IMR-90 (cell line): ENCODE measurements around the gene LIMS1.

Experiments
- CTCF ChIP-seq: conservative IDR thresholded peaks from 2 replicates; pipeline ENCODE4 v1.5.1; 2012; ENCODE audit warnings: mild to moderate bottlenecking, low read depth, low read length, improper control_type of control experiment
- MAFK ChIP-seq: IDR thresholded peaks from 2 replicates; pipeline ENCODE4 v1.6.1; 2012; ENCODE audit warnings: low read depth, low read length, improper control_type of control experiment
- POLR2A ChIP-seq: IDR thresholded peaks from 2 replicates; pipeline ENCODE4 v1.6.1; 2012; ENCODE audit warnings: mild to moderate bottlenecking, low read depth, low read length
- RAD21 ChIP-seq: IDR thresholded peaks from 2 replicates; pipeline ENCODE4 v1.6.1; 2012; ENCODE audit warnings: low read length, improper control_type of control experiment
- RCOR1 ChIP-seq: IDR thresholded peaks from 2 replicates; pipeline ENCODE4 v1.6.1; 2012; ENCODE audit warnings: mild to moderate bottlenecking, low read length, improper control_type of control experiment; ENCODE audit not compliant: insufficient replicate concordance
- SMC3 ChIP-seq: fragments of 150-350 bp; IDR thresholded peaks from 2 replicates; pipeline ENCODE4 v1.6.1; 2016; ENCODE audit warnings: low read depth, mild to moderate bottlenecking, antibody characterized with exemption, low read length, moderate library complexity

GRCh38 chr2:108643261-108643849 lies 109.1 kb downstream of the LIMS1 start:
- TF ChIP-seq CTCF (no peak), POLR2A (no peak), RCOR1 (no peak), MAFK (no peak), RAD21 (no peak), SMC3 (no peak)
